ENCODE data around the gene SERINC1. TPM values are rescaled to one million over a fixed set of nuclear protein-coding genes. Genes with fewer than 3 reads are reported as not detected.

Gene SERINC1
- total RNA-seq, 1 experiment from 2014 or later = 72.2 TPM

DNA sequence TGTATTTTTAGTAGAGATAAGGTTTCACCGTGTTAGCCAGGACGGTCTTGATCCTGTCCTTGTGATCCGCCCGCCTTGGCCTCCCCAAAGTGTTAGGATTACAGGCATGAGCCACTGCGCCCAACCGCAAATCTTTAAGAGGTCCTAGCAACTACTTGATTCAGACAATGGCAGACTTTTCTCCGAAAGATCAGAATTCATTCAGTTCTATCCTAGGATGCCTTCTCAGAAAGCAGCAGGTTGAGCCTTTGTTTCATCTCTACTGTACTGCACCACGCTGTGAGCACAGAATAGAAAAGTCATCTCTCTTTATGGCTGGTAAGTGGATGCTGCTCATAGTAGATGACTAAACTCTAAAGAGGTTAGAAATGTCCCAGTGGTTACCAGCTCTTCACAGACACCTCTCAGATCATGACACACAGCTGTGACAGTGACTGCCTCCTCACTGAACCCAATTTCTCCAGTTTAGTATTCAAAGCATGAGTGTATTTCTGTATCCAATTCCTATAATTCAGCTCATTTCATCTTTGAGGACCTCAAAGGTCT, 78.2 kb downstream of the SERINC1 start:
- POLR2A ChIA-PET = interaction anchor here (0.5 kb wide), 1 partner anchor 14 kb away, joined by 5 read pairs; no protein-coding TSS in a partner anchor
- intact Hi-C loops (cut with micrococcal nuclease; ENCODE audit: unreplicated experiment) = no loop called here
- H3K36me3 Mint-ChIP-seq (ENCODE audit: insufficient read depth, unreplicated experiment) = no peaks in the 10 kb centered on the region
- H3K9me3 Mint-ChIP-seq (ENCODE audit: unreplicated experiment) = no peaks in the 10 kb centered on the region
- Histone ChIP-seq H3K4me1 (no peaks in the 10 kb centered on the region), H3K4me3 (ENCODE audit: low read depth, low read length) (no peak overlapping the region), H3K9me3 (no peaks in the 10 kb centered on the region), H3K36me3 (ENCODE audit: control insufficient read depth, insufficient read depth, low read length) (no peaks in the 10 kb centered on the region), H3K27me3 (replicated peaks; ENCODE audit: control insufficient read depth, insufficient read depth, low read length) (no peaks in the 10 kb centered on the region)
- no peak for TF ChIP-seq CTCF (IDR thresholded peaks at IDR 0.05; ENCODE audit: insufficient read depth in 1 of 2, low read depth in 1 of 2, low read length in 1 of 2, severe bottlenecking in 1 of 2, unreplicated experiment in 1 of 2)
- no peak for DNase-seq
- no peak overlapping the region for H3K27ac Mint-ChIP-seq (ENCODE audit: unreplicated experiment)
- CTCF ChIA-PET = no interaction called here
- no peaks in the 10 kb centered on the region for H3K4me1 Mint-ChIP-seq (ENCODE audit: low read depth, unreplicated experiment)
- BruUV-seq (replicated peaks) = no TSS peak
- peaks cover 9% of the 10 kb centered on the region for H3K27me3 Mint-ChIP-seq (ENCODE audit: insufficient read depth, unreplicated experiment)
- no peak overlapping the region for H3K4me3 Mint-ChIP-seq (ENCODE audit: unreplicated experiment)

Other genes with a start within 250 kb of the SERINC1 start
- 12.1 and 12.3 TPM in 2 replicates for gene HSF2, start 72.2 kb downstream of the SERINC1 start, total RNA-seq (2022)
- 18.6 and 18.8 TPM in 2 replicates for gene PKIB, start 138.6 kb upstream of the SERINC1 start, total RNA-seq (2022)

All from Caco-2 (cell line).